ENCODE measurements around the gene ADARB2.
"Not testable (repeated sequence)": the region's sequence is repeated elsewhere in the genome, so short reads cannot be mapped to it uniquely, and the experiment has no call there.

Gene ADARB2

DNA sequence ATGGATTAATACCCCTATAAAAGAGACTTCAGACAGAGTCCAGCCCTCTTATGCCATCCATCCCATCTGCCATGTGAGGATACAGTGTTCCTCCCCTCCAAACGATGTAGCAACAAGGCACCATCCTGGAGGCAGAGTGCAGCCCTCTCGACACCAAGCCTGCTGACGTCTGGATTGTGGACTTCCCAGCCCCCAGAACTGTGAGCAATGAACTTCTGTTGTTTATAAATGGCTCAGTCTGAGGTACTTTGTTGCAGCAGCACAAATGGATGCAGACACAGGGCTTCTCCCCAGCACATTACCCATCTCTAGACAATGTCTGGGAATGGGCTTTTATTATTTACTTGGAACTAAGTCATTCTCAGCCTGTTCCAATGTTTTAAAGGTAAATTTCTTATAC, 485.6 kb downstream of the ADARB2 start:
- Histone ChIP-seq H3K9me3 (ENCODE audit: control insufficient read depth, insufficient read depth, low read length) (no peaks in the 10 kb centered on the region), H3K27me3 (ENCODE audit: control insufficient read depth, low read length) (peaks cover 16% of the 10 kb centered on the region)

DNA sequence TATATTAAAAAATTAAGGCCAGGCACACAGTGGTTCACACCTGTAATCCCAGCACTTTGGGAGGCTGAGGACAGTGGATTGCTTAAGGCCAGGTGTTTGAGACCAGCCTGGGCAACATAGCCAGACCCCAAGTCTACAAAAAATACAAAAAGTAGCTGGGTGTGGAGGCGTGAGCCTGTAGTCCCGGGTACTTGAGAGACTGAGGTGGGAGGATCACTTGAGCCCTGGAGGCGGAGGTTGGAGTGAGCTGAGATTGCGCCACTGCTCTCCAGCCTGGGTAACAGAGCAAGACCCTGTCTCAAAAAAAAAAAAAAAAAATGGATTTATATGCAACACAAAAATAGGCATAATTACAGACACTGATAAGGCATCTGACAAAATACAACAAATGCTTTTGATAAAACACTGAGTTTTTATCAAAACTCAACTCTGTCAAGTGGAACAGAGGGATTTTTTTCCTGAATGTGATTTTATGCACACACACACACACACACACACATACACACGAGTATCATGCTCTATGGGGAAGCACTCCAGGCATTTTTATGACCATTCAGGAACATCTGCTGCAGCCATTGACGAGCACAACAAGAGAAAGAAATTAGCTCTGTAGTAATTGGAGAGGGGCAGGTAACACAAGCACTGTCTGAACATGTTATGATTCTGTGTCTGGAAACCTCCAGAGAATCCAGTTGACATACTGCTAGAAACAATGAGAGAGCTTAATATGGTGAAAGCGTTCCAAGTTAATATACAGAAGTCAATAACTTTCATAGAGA, 488.0 kb downstream of the ADARB2 start:
- Histone ChIP-seq H3K4me3 (ENCODE audit: low read length) (no peak overlapping the region), H3K27ac (ENCODE audit: low read depth, low read length) (no peak overlapping the region), H4K20me1 (ENCODE audit: control insufficient read depth, insufficient read depth, low read depth, low read length) (no peaks in the 10 kb centered on the region), H3K9me3 (ENCODE audit: control insufficient read depth, insufficient read depth, low read length) (no peaks in the 10 kb centered on the region), H3K79me2 (ENCODE audit: control insufficient read depth, low read length) (no peaks in the 10 kb centered on the region), H3K4me2 (ENCODE audit: low read length) (no peak overlapping the region), H3F3A (ENCODE audit: control insufficient read depth, insufficient read depth) (no peaks in the 10 kb centered on the region), H3K9me2 (replicated peaks; ENCODE audit: control insufficient read depth, low read length) (no peaks in the 10 kb centered on the region), H3K27me3 (ENCODE audit: control insufficient read depth, low read length) (peaks cover 6% of the 10 kb centered on the region), H3K4me1 (ENCODE audit: control insufficient read depth, low read length) (no peaks in the 10 kb centered on the region), H3K36me3 (ENCODE audit: control insufficient read depth, low read length) (no peaks in the 10 kb centered on the region)
- no peak for TF ChIP-seq EZH2phosphoT487 (IDR thresholded peaks at IDR 0.05; ENCODE audit: borderline replicate concordance, low read length)
- no peak for TF ChIP-seq CTCF (IDR thresholded peaks at IDR 0.05; ENCODE audit: low read depth, low read length, poor library complexity, severe bottlenecking)

More for the DNA sequence above, 485.6 kb downstream of the ADARB2 start:
- no peaks in the 10 kb centered on the region for H4K20me1 ChIP-seq (ENCODE audit: control insufficient read depth, insufficient read depth, low read depth, low read length)
- H3K4me1 ChIP-seq (ENCODE audit: control insufficient read depth, low read length), result no peaks in the 10 kb centered on the region
- no peaks in the 10 kb centered on the region for H3K9me2 ChIP-seq (replicated peaks; ENCODE audit: control insufficient read depth, low read length)
- H3F3A ChIP-seq (ENCODE audit: control insufficient read depth, insufficient read depth), result no peaks in the 10 kb centered on the region
- TF ChIP-seq CTCF (IDR thresholded peaks at IDR 0.05; ENCODE audit: low read depth, low read length, poor library complexity, severe bottlenecking), result no peak
- no peak for TF ChIP-seq EZH2phosphoT487 (IDR thresholded peaks at IDR 0.05; ENCODE audit: borderline replicate concordance, low read length)
- no peak overlapping the region for H3K4me2 ChIP-seq (ENCODE audit: low read length)
- H3K36me3 ChIP-seq (ENCODE audit: control insufficient read depth, low read length), result no peaks in the 10 kb centered on the region
- H3K27ac ChIP-seq (ENCODE audit: low read depth, low read length), result no peak overlapping the region
- H3K79me2 ChIP-seq (ENCODE audit: control insufficient read depth, low read length), result no peaks in the 10 kb centered on the region
- H3K4me3 ChIP-seq (ENCODE audit: low read length), result no peak overlapping the region

GRCh38 chr10:1248262-1248630, 489.1 kb downstream of the ADARB2 start:
- not testable (repeated sequence) for H3F3A ChIP-seq (ENCODE audit: control insufficient read depth, insufficient read depth); H3K4me1 ChIP-seq (ENCODE audit: control insufficient read depth, low read length); H4K20me1 ChIP-seq (ENCODE audit: control insufficient read depth, insufficient read depth, low read depth, low read length); H3K9me3 ChIP-seq (ENCODE audit: control insufficient read depth, insufficient read depth, low read length); H3K27ac ChIP-seq (ENCODE audit: low read depth, low read length); H3K36me3 ChIP-seq (ENCODE audit: control insufficient read depth, low read length); H3K79me2 ChIP-seq (ENCODE audit: control insufficient read depth, low read length); H3K9me2 ChIP-seq (replicated peaks; ENCODE audit: control insufficient read depth, low read length); H3K4me2 ChIP-seq (ENCODE audit: low read length); H3K27me3 ChIP-seq (ENCODE audit: control insufficient read depth, low read length); H3K4me3 ChIP-seq (ENCODE audit: low read length)

DNA sequence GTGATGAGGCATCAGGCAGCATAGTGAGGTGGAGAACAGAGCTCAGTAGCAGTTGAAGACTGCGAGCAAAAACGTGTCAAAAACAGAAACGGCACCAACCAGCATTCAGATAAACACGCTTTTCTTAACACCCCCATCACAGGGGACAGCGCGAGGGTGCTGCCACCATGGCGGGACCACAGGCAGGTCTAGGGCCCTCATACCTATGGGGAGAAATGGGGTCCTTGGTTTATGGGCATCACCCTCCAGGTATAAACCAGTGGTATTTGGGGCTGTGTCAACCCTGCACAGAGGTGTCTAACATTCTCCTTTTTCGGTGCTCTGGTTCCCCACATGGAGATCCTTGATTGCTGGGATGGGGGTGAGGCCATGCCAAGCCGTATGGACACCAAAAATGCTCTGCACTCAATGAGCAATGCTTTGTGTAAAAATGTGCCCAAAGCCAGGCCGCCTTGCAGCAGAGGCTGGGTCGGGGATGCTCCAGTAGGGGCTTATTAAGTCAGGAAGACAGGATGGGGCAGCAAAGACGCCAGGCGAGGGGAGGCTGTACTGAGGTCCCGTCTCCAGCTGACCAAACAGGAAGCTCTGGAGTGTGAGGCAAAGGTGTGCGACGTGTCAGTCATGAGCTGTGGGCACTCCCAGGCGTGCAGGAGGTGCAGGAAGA, 489.6 kb downstream of the ADARB2 start:
- no peaks in the 10 kb centered on the region for H3F3A ChIP-seq (ENCODE audit: control insufficient read depth, insufficient read depth)
- H3K9me3 ChIP-seq (ENCODE audit: control insufficient read depth, insufficient read depth, low read length), result no peaks in the 10 kb centered on the region
- H3K9me2 ChIP-seq (replicated peaks; ENCODE audit: control insufficient read depth, low read length), result no peaks in the 10 kb centered on the region
- H3K4me2 ChIP-seq (ENCODE audit: low read length), result no peak overlapping the region
- no peak overlapping the region for H3K27ac ChIP-seq (ENCODE audit: low read depth, low read length)
- no peak for TF ChIP-seq CTCF (IDR thresholded peaks at IDR 0.05; ENCODE audit: low read depth, low read length, poor library complexity, severe bottlenecking)
- no peak for TF ChIP-seq EZH2phosphoT487 (IDR thresholded peaks at IDR 0.05; ENCODE audit: borderline replicate concordance, low read length)
- no peak overlapping the region for H3K4me3 ChIP-seq (ENCODE audit: low read length)
- no peaks in the 10 kb centered on the region for H4K20me1 ChIP-seq (ENCODE audit: control insufficient read depth, insufficient read depth, low read depth, low read length)
- no peaks in the 10 kb centered on the region for H3K79me2 ChIP-seq (ENCODE audit: control insufficient read depth, low read length)
- H3K4me1 ChIP-seq (ENCODE audit: control insufficient read depth, low read length), result no peaks in the 10 kb centered on the region
- H3K27me3 ChIP-seq (ENCODE audit: control insufficient read depth, low read length), result no peaks in the 10 kb centered on the region; the same call in 1 of the 2 replicates
- no peaks in the 10 kb centered on the region for H3K36me3 ChIP-seq (ENCODE audit: control insufficient read depth, low read length)

Data from DOHH2 (cell line).